ENCODE data around the gene LYG1. TPM values are rescaled to one million over a fixed set of nuclear protein-coding genes. Genes with fewer than 3 reads are reported as not detected.

LYG1 gene
- total RNA-seq, 1 donor from 2014 or later = 0.25 TPM

Other genes with a start within 250 kb of the LYG1 start
- 6.7 and 7.8 TPM in 2 replicates for gene C2orf15, start 159.5 kb downstream of the LYG1 start, total RNA-seq
- 6.0 and 8.3 TPM in 2 replicates for gene TSGA10, start 146.3 kb downstream of the LYG1 start, total RNA-seq
- gene LIPT1, start 146.2 kb downstream of the LYG1 start, total RNA-seq = 4.5 and 5.3 TPM in 2 replicates
- 43.5 and 46.0 TPM in 2 replicates for gene MITD1, start 120.1 kb downstream of the LYG1 start, total RNA-seq
- 30.8 and 34.6 TPM in 2 replicates for gene MRPL30, start 120.0 kb downstream of the LYG1 start, total RNA-seq
- gene LYG2, start 45.5 kb downstream of the LYG1 start, total RNA-seq = not detected in 2 replicates
- 73.6 and 80.2 TPM in 2 replicates for gene TXNDC9, start 35.1 kb upstream of the LYG1 start, total RNA-seq
- 26.4 and 31.8 TPM in 2 replicates for gene EIF5B, start 36.2 kb upstream of the LYG1 start, total RNA-seq
- gene REV1, start 188.8 kb upstream of the LYG1 start, total RNA-seq = 17.0 and 27.4 TPM in 2 replicates

Data from kidney epithelial cell (primary cell).